Measurements from ENCODE around the gene EXOC2.

Gene EXOC2

GRCh38 chr6:603265-603664 is 89.7 kb downstream of the EXOC2 start:
- Histone ChIP-seq H4K8ac (ENCODE audit: low read length) (no peak overlapping the region), H3K9ac (ENCODE audit: low read length) (no peak overlapping the region), H3K9me3 (ENCODE audit: control insufficient read depth, low read length) (no peaks in the 10 kb centered on the region), H3K4me1 (ENCODE audit: control insufficient read depth, insufficient read depth, low read depth, low read length) (no peaks in the 10 kb centered on the region), H3K27me3 (ENCODE audit: control insufficient read depth in 1 of 2, insufficient read depth in 1 of 2, low read length in 2 of 2) (no peaks in the 10 kb centered on the region), H2AK5ac (ENCODE audit: low read length, severe bottlenecking) (no peak overlapping the region), H3K23ac (ENCODE audit: low read length in 2 of 2) (no peak overlapping the region), H2BK5ac (ENCODE audit: low read depth, low read length, poor library complexity, severe bottlenecking) (no peak overlapping the region), H3K14ac (ENCODE audit: low read length in 2 of 2) (no peak overlapping the region), H2BK12ac (ENCODE audit: low read length in 2 of 2) (no peak overlapping the region), H3K79me1 (replicated peaks; ENCODE audit: low read length, poor library complexity, severe bottlenecking) (peaks cover 27% of the 10 kb centered on the region), H3K4ac (ENCODE audit: low read depth in 1 of 2, low read length in 2 of 2) (no peak overlapping the region), H2BK15ac (ENCODE audit: low read depth, poor library complexity, severe bottlenecking) (no peak overlapping the region), H3K18ac (ENCODE audit: low read depth in 1 of 2, low read length in 2 of 2) (no peak overlapping the region), H3K27ac (ENCODE audit: low read length, poor library complexity, severe bottlenecking) (no peak overlapping the region), H3K36me3 (ENCODE audit: control insufficient read depth in 1 of 2, insufficient read depth in 2 of 2, low read depth in 1 of 2, low read length in 2 of 2) (peaks cover 13 to 20% of the 10 kb centered on the region in 2 experiments), H3K4me3 (ENCODE audit: insufficient read depth in 1 of 2, low read depth in 1 of 2, low read length in 2 of 2) (no peak overlapping the region), H2AFZ (ENCODE audit: low read depth, low read length) (no peak overlapping the region), H4K91ac (ENCODE audit: low read length) (peak overlapping the region; percentile 16), H3K4me2 (ENCODE audit: low read length, poor library complexity, severe bottlenecking) (no peak overlapping the region), H2BK120ac (ENCODE audit: low read depth, low read length) (no peak overlapping the region)
- WGBS = 97% methylated on average over 4 of the region's 6 CpGs
- no peak for DNase-seq

- Histone ChIP-seq H3K4me2 (ENCODE audit: low read length, poor library complexity, severe bottlenecking) (no peak overlapping the region), H3K27ac (ENCODE audit: low read length, poor library complexity, severe bottlenecking) (no peak overlapping the region), H3K79me1 (replicated peaks; ENCODE audit: low read length, poor library complexity, severe bottlenecking) (peaks cover 21% of the 10 kb centered on the region)
Observed at GRCh38 chr6:599576-600448, 93.1 kb downstream of the EXOC2 start.

GRCh38 chr6:593907-594212 is 99.1 kb downstream of the EXOC2 start:
- peaks cover 41 to 50% of the 10 kb centered on the region in 2 experiments for H3K36me3 ChIP-seq (ENCODE audit: control insufficient read depth in 1 of 2, insufficient read depth in 2 of 2, low read depth in 1 of 2, low read length in 2 of 2)
- H3K9me3 ChIP-seq (ENCODE audit: control insufficient read depth, low read length) = no peaks in the 10 kb centered on the region
- no peak overlapping the region for H4K8ac ChIP-seq (ENCODE audit: low read length)
- H2BK5ac ChIP-seq (ENCODE audit: low read depth, low read length, poor library complexity, severe bottlenecking) = no peak overlapping the region
- no peak overlapping the region for H2AK5ac ChIP-seq (ENCODE audit: low read length, severe bottlenecking)
- H3K27ac ChIP-seq (ENCODE audit: low read length, poor library complexity, severe bottlenecking) = no peak overlapping the region
- no peaks in the 10 kb centered on the region for H3K27me3 ChIP-seq (ENCODE audit: control insufficient read depth in 1 of 2, insufficient read depth in 1 of 2, low read length in 2 of 2)
- H2BK120ac ChIP-seq (ENCODE audit: low read depth, low read length) = no peak overlapping the region
- H2BK15ac ChIP-seq (ENCODE audit: low read depth, poor library complexity, severe bottlenecking) = no peak overlapping the region
- 45% methylated on average over 2 of the region's 2 CpGs for WGBS
- no peaks in the 10 kb centered on the region for H3K4me1 ChIP-seq (ENCODE audit: control insufficient read depth, insufficient read depth, low read depth, low read length)
- no peak overlapping the region for H3K4ac ChIP-seq (ENCODE audit: low read depth in 1 of 2, low read length in 2 of 2)
- H3K4me2 ChIP-seq (ENCODE audit: low read length, poor library complexity, severe bottlenecking) = no peak overlapping the region
- H3K18ac ChIP-seq (ENCODE audit: low read depth in 1 of 2, low read length in 2 of 2) = no peak overlapping the region
- no peak overlapping the region for H3K9ac ChIP-seq (ENCODE audit: low read length)
- H3K23ac ChIP-seq (ENCODE audit: low read length in 2 of 2) = no peak overlapping the region
- peaks cover 24% of the 10 kb centered on the region for H3K79me1 ChIP-seq (replicated peaks; ENCODE audit: low read length, poor library complexity, severe bottlenecking)
- no peak overlapping the region for H3K14ac ChIP-seq (ENCODE audit: low read length in 2 of 2)
- H3K4me3 ChIP-seq (ENCODE audit: insufficient read depth in 1 of 2, low read depth in 1 of 2, low read length in 2 of 2) = no peak overlapping the region
- no peak overlapping the region for H2BK12ac ChIP-seq (ENCODE audit: low read length in 2 of 2)
- no peak overlapping the region for H2AFZ ChIP-seq (ENCODE audit: low read depth, low read length)
- no peak for DNase-seq
- H4K91ac ChIP-seq (ENCODE audit: low read length) = no peak overlapping the region

More at GRCh38 chr6:599576-600448, 93.1 kb downstream of the EXOC2 start:
- DNase-seq = no peak
- Histone ChIP-seq H2AK5ac (ENCODE audit: low read length, severe bottlenecking) (no peak overlapping the region), H2BK15ac (ENCODE audit: low read depth, poor library complexity, severe bottlenecking) (no peak overlapping the region), H3K36me3 (ENCODE audit: control insufficient read depth in 1 of 2, insufficient read depth in 2 of 2, low read depth in 1 of 2, low read length in 2 of 2) (peaks cover 21 to 23% of the 10 kb centered on the region in 2 experiments), H2BK5ac (ENCODE audit: low read depth, low read length, poor library complexity, severe bottlenecking) (no peak overlapping the region), H3K27me3 (ENCODE audit: control insufficient read depth in 1 of 2, insufficient read depth in 1 of 2, low read length in 2 of 2) (no peaks in the 10 kb centered on the region), H3K14ac (ENCODE audit: low read length in 2 of 2) (no peak overlapping the region), H2BK120ac (ENCODE audit: low read depth, low read length) (no peak overlapping the region), H4K8ac (ENCODE audit: low read length) (no peak overlapping the region), H3K4ac (ENCODE audit: low read depth in 1 of 2, low read length in 2 of 2) (no peak overlapping the region), H3K18ac (ENCODE audit: low read depth in 1 of 2, low read length in 2 of 2) (no peak overlapping the region), H3K23ac (ENCODE audit: low read length in 2 of 2) (no peak overlapping the region), H2BK12ac (ENCODE audit: low read length in 2 of 2) (no peak overlapping the region), H3K9me3 (ENCODE audit: control insufficient read depth, low read length) (no peaks in the 10 kb centered on the region), H4K91ac (ENCODE audit: low read length) (no peak overlapping the region), H3K9ac (ENCODE audit: low read length) (no peak overlapping the region), H3K4me1 (ENCODE audit: control insufficient read depth, insufficient read depth, low read depth, low read length) (no peaks in the 10 kb centered on the region), H3K4me3 (ENCODE audit: insufficient read depth in 1 of 2, low read depth in 1 of 2, low read length in 2 of 2) (no peak overlapping the region), H2AFZ (ENCODE audit: low read depth, low read length) (no peak overlapping the region)
- 98% methylated on average over 5 of the region's 7 CpGs for WGBS

- Histone ChIP-seq H4K8ac (ENCODE audit: low read length) (no peak overlapping the region), H2BK5ac (ENCODE audit: low read depth, low read length, poor library complexity, severe bottlenecking) (no peak overlapping the region), H2AFZ (ENCODE audit: low read depth, low read length) (no peak overlapping the region), H3K14ac (ENCODE audit: low read length in 2 of 2) (no peak overlapping the region), H3K36me3 (ENCODE audit: control insufficient read depth in 1 of 2, insufficient read depth in 2 of 2, low read depth in 1 of 2, low read length in 2 of 2) (peaks cover 41 to 45% of the 10 kb centered on the region in 2 experiments), H2BK120ac (ENCODE audit: low read depth, low read length) (no peak overlapping the region), H3K4me3 (ENCODE audit: insufficient read depth in 1 of 2, low read depth in 1 of 2, low read length in 2 of 2) (no peak overlapping the region), H3K23ac (ENCODE audit: low read length in 2 of 2) (no peak overlapping the region), H3K4me1 (ENCODE audit: control insufficient read depth, insufficient read depth, low read depth, low read length) (no peaks in the 10 kb centered on the region), H3K4me2 (ENCODE audit: low read length, poor library complexity, severe bottlenecking) (no peak overlapping the region), H3K79me1 (replicated peaks; ENCODE audit: low read length, poor library complexity, severe bottlenecking) (peaks cover 24% of the 10 kb centered on the region), H3K9me3 (ENCODE audit: control insufficient read depth, low read length) (no peaks in the 10 kb centered on the region), H2AK5ac (ENCODE audit: low read length, severe bottlenecking) (no peak overlapping the region), H3K18ac (ENCODE audit: low read depth in 1 of 2, low read length in 2 of 2) (no peak overlapping the region), H3K27ac (ENCODE audit: low read length, poor library complexity, severe bottlenecking) (no peak overlapping the region), H3K4ac (ENCODE audit: low read depth in 1 of 2, low read length in 2 of 2) (no peak overlapping the region), H4K91ac (ENCODE audit: low read length) (no peak overlapping the region), H2BK12ac (ENCODE audit: low read length in 2 of 2) (no peak overlapping the region), H3K9ac (ENCODE audit: low read length) (no peak overlapping the region), H3K27me3 (ENCODE audit: control insufficient read depth in 1 of 2, insufficient read depth in 1 of 2, low read length in 2 of 2) (no peaks in the 10 kb centered on the region), H2BK15ac (ENCODE audit: low read depth, poor library complexity, severe bottlenecking) (no peak overlapping the region)
- peak; percentile 63 for DNase-seq
- 0% methylated on average over 2 of the region's 5 CpGs for WGBS
Observed at GRCh38 chr6:593139-593906, 99.6 kb downstream of the EXOC2 start.

Data from mesenchymal stem cell (in vitro differentiated cells and primary cell).